CD4-positive, alpha-beta T cell treated with Interleukin-17A for 1 hour (primary cell): Measurements from ENCODE around the gene CACNA1D.

Source experiments
- DNase-seq: peaks from one replicate; pipeline ENCODE4 v3.0.0-alpha.2; 2020

CACNA1D gene

DNA sequence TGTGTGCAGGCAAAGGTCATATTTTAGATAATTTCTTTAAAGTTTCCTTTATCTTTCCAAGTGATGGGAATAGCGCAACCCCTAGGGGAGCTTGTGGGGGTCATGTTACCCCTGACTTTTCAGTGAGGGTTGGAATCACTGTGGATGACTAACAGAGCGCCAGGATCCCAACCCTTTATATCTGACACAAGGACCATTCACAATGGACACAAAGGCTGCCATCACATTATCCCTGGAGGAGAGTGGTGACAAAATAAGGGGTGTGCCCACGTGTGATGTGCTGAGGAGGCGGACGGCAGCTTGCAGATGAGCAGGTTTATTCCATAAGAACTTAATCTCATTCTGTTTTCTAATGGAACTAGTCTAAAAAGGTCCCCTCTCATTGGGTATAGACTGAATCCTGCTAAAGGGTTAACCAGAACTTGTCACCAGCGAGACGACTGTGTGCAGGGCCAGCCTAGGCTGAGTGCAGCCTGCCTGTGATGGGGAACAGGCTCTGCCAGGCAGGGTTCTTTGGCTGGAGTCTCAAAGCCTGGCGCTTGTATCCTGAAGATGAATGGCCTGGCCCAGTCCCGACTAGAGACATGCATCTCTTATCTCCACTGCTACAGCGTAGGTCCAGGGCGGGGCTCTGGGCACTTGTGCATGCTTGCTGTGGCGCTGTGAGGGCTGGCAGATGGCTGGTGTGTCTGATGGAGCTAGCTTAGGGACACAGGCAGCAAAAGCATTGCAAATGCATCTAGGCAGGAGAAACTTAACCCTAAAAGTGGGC, 301.6 kb downstream of the CACNA1D start:
- DNase-seq, result no peak

DNA sequence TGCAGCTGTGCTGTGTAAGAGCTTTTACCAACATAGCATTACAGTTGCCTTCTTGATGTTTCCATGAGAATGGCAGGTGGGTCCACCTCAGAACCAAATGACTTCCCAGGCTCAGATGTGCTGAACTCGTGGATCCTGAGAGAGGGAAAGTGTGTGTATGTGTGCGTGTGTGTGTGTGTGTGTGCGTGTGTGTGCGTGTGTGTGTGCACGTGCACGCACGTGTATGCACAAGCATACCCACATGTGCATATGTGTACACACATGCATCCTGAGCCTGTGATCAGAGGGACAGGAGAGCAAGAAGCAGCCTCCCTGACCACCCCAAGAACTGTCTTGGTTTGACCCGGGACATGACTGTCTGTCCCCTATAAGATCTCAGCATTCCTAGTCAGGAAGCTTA, 303.7 kb downstream of the CACNA1D start:
- no peak for DNase-seq

- DNase-seq, result no peak
Observed at GRCh38 chr3:53799338-53799865, 305.0 kb downstream of the CACNA1D start.

DNA sequence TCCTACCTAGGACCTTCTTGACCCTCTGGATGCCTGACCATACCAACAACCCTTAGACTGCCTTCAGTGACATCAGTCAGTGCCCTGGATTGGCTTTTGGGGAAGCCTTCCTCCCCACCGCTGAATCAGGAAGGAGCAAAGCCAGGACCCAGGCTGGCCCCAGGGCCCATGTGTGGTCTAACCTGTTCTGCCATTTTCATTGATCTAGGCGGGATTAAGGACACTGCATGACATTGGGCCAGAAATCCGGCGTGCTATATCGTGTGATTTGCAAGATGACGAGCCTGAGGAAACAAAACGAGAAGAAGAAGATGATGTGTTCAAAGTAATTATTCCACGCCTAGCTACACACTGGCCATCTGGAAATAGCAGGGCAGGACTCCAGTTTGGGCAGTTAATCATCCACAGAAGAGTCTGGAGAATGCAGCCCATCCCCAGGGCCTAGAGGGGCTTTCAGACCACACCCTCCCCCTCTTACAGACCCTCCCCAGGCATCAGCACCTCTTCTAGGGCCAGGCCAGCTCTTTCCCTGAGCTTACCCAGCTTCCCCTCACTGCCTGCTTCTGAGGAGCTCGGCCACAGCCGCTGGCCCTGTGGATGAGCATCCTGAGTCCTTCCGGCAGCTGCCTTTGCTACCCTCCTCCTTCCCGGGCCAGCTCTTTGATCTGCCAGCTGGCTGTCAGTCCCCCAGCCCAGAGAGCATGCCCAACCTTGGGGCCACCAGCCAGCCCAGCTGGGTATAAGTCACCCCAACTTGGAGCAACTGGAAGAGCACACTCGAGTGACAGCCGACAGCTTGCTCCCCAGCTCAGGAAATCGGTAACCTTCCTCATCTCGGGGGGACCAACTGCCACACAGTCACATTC, 305.9 kb downstream of the CACNA1D start:
- DNase-seq, result no peak

- no peak for DNase-seq
Observed at GRCh38 chr3:53801319-53801718, 306.9 kb downstream of the CACNA1D start.

- no peak for DNase-seq
Observed at GRCh38 chr3:53802256-53802880, 308.0 kb downstream of the CACNA1D start.

- no peak for DNase-seq
Observed at GRCh38 chr3:53803124-53803815, 308.9 kb downstream of the CACNA1D start.

DNA sequence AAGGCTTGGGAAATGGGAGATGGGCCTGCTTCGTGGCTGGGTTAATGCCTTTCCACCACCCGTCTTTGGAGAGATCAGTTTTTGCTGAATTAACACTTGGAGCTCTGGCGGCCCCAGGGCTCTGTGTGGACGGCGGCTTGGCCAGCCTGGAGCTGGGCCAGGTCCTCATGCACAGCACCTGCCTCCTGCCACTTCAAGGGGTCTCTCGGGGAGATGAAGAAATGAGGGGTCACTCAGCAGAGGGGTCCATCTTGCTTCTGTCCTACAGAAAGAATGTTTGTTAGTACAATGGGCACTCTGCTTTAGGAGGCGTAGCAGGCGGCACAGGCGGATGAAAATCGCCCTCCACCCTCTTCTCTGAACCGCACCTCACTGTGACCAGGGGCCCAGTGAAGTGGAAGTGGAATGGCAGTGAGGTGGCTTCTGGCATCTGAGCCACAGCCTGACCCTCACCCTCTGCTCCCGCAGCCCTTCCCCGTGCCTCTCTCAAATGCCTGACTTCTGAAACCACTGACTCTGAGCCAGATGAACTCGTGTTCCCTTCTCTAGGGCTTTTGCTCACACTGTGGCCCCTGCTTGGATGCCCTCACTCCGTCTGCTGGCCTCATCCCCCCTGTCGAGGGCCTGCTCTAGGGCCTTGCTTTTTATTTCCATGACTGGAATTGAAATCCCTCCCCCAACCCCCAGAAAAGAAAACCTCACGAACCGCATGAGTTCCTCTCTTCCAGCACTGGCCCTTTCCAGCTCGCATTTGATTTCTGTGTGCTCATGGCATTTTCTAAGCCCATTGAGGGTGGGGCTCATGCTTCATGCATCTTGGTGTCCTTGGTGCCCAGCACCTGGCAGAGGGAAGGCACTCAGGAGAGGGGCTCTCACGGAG, 309.6 kb downstream of the CACNA1D start:
- no peak for DNase-seq

- no peak for DNase-seq
Observed at GRCh38 chr3:53804697-53805462, 310.5 kb downstream of the CACNA1D start.

DNA sequence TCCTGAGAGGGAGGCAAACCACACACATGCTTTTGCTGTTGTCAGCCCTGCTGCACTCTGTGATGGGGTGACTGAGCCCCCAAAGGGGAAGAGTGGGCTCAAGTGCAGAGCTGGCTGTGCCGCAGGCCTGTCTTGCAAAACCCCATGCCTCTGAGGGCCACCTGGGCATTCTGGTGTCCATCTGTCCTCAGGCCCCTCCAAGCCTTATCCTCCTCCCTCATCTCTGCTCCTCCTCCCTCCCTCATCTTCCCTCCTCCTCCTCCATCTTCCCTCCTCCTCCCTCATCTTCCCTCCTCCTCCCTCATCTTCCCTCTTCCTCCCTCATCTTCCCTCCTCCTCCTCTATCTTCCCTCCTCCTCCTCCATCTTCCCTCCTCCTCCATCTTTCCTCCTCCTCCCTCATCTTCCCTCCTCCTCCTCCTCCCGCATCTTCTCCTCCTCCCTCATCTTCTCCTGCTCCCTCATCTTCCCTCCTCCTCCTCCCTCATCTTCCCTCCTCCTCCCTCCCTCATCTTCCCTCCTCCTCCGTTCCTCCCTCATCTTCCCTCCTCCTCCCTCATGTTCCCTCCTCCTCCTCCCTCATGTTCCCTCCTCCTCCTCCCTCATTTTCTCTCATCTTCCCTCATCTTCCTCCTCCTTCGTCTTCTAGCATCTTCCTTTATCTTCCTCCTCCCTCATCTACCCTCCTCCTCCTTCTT, 311.2 kb downstream of the CACNA1D start:
- no peak for DNase-seq

GRCh38 chr3:53806182-53807116, 312.0 kb downstream of the CACNA1D start:
- no peak for DNase-seq

DNA sequence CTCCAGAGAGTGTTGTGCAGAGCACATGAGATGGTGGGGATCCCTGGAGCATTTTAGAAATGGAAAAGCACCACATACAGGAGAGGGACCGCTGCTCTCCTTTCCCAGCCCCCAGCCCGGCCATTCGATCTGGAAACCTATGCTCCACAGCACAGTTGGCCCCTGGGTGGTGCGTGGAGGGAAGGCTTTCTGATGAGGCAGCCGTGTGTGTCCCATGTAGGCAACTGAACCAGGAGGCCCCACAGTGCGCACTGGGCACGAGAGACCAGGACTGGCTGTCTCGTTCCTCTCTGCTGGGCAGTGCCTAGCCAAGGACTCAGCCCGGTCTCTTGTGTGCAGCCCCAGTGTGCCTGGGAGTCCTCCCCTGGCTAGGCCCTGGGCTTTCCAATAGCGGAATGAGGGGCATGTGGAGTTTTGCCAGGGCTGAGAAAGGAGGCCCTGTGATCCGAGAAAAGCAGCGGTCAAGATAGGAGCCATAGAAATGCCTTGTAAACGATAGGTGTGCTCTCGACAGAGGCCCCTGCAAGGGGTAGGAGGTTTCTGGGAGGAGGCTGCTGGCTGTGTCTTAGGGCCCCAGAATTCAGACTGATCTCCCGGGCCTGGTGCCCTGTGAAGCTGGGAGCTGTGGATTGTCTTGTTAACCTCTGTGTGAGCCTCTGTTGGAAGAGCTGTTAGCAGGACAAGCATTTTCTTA, 312.9 kb downstream of the CACNA1D start:
- DNase-seq, result no peak

DNA sequence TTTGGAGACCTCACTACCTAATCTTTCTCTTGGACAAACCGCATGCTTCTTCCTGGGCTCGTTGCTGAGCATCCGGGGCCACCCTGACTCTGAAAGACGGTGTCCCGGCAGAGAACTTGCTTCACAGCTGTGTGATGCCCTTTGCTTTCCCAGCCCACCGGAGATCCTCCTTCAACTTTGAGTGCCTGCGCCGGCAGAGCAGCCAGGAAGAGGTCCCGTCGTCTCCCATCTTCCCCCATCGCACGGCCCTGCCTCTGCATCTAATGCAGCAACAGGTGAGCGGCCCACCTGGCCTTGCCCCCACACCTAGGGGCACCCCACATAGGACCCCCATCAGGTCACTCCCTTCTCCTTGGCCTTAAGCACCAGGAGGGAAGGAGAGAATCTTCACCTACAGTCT, 314.1 kb downstream of the CACNA1D start:
- no peak for DNase-seq

- DNase-seq, result no peak
Observed at GRCh38 chr3:53809267-53809666, 314.9 kb downstream of the CACNA1D start.

GRCh38 chr3:53809764-53810400, 315.5 kb downstream of the CACNA1D start:
- DNase-seq, result no peak

GRCh38 chr3:53811143-53811927, 316.9 kb downstream of the CACNA1D start:
- DNase-seq, result no peak

DNA sequence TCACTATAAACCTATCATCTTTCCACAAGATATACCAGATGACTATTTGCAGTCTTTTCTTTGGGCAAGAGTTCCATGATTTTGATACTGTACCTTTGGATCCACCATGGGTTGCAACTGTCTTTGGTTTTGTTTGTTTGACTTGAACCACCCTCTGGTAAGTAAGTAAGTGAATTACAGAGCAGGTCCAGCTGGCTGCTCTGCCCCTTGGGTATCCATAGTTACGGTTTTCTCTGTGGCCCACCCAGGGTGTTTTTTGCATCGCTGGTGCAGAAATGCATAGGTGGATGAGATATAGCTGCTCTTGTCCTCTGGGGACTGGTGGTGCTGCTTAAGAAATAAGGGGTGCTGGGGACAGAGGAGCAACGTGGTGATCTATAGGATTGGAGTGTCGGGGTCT, 318.0 kb downstream of the CACNA1D start:
- no peak for DNase-seq
